Measurements from ENCODE around the gene IFT81. TPM values are rescaled to one million over a fixed set of nuclear protein-coding genes. Genes with fewer than 3 reads are reported as not detected.

IFT81 gene
- total and polyA plus RNA-seq, 2 of the 13 experiments (the other 11 are each of a cell fraction or from before 2014, with no cell fraction given) = 4.2 to 13.0 TPM

- no peak for TF ChIP-seq TRAFD1 (CRISPR knock-in tag; IDR thresholded peaks at IDR 0.05; ENCODE audit: borderline replicate concordance)
Observed at GRCh38 chr12:110229409-110229808, 105.3 kb downstream of the IFT81 start (continued).

- FAIRE-seq = no peak
Observed at GRCh38 chr12:110230655-110231054, 106.5 kb downstream of the IFT81 start.

More at GRCh38 chr12:110230655-110231054, 106.5 kb downstream of the IFT81 start:
- peaks cover 34% of the 10 kb centered on the region for H3K4me1 ChIP-seq (ENCODE audit: insufficient read depth, low read length)
- H3K9me3 ChIP-seq (ENCODE audit: low read length) = no peaks in the 10 kb centered on the region
- intact Hi-C loops (cut with micrococcal nuclease; ENCODE audit: unreplicated experiment) = no loop called here
- no peaks in the 10 kb centered on the region for H3K36me3 ChIP-seq (replicated peaks in 1 of 2; ENCODE audit: control insufficient read depth in 1 of 2, insufficient read depth in 2 of 2, low read length in 2 of 2)
- H3K9ac ChIP-seq (ENCODE audit: insufficient read depth, low read depth, low read length) = no peak overlapping the region
- TF ChIP-seq PAXIP1 (CRISPR knock-in tag; conservative IDR thresholded peaks at IDR 0.05) = peak; percentile 53; the same call in 1 of the 2 replicates
- TF ChIP-seq ZNF607 (CRISPR knock-in tag; IDR thresholded peaks at IDR 0.05; ENCODE audit: borderline replicate concordance) = no peak
- TF ChIP-seq RFXANK (CRISPR knock-in tag; IDR thresholded peaks at IDR 0.05) = no peak
- TF ChIP-seq SAP130 (CRISPR knock-in tag; IDR thresholded peaks at IDR 0.05; ENCODE audit: low read depth) = no peak
- TF ChIP-seq PAX8 (CRISPR knock-in tag; IDR thresholded peaks at IDR 0.05; ENCODE audit: borderline replicate concordance) = no peak
- TF ChIP-seq ZNF788 (CRISPR knock-in tag; IDR thresholded peaks at IDR 0.05; ENCODE audit: borderline replicate concordance) = no peak
- peak; percentile 27; the same call in 1 of the 2 replicates for TF ChIP-seq HOMEZ (CRISPR knock-in tag; IDR thresholded peaks at IDR 0.05; ENCODE audit: low read depth)
- POLR2A ChIA-PET = no interaction called here
- H3K79me2 ChIP-seq (ENCODE audit: insufficient read depth, low read length) = no peaks in the 10 kb centered on the region
- H3K4me2 ChIP-seq (ENCODE audit: low read depth, low read length) = no peak overlapping the region
- no peak overlapping the region for H3K4me3 ChIP-seq (replicated peaks in 1 of 3; ENCODE audit: insufficient read depth in 1 of 3, low read depth in 2 of 3, low read length in 3 of 3)
- H2AFZ ChIP-seq (ENCODE audit: low read length) = no peak overlapping the region
- no peaks in the 10 kb centered on the region for H3K27me3 ChIP-seq (ENCODE audit: control insufficient read depth in 1 of 2, insufficient read depth in 2 of 2, low read length in 2 of 2)
- no peaks in the 10 kb centered on the region for H4K20me1 ChIP-seq (ENCODE audit: insufficient read depth, low read length)
- H3K27ac ChIP-seq (ENCODE audit: extremely low read length, insufficient read depth, low read length) = peak overlapping the region; percentile 32
- DNase-seq (ENCODE audit: low spot score) (no peak), ATAC-seq (no peak)
- 72% methylated on average over 1 of the region's 1 CpG for WGBS (ENCODE audit: low lambda C conversion rate)
- CTCF ChIA-PET (ENCODE audit: low intra/inter-chr PET ratio, low total read pairs) = interaction anchor here (0.9 kb wide), 1 partner anchor 129 kb away, joined by 3 read pairs; no protein-coding TSS in a partner anchor
- BruUV-seq (replicated peaks) = no TSS peak
- in situ Hi-C loops (cut with HindIII; ENCODE audit: extremely low pct_ligation_motif_present, low pct_unique_long_range_greater_than_20kb) = no loop called here

Measured in HepG2 (cell line).